Psoas muscle (tissue), 8 donors: ENCODE results near the gene RDH12. TPM values are rescaled to one million over a fixed set of nuclear protein-coding genes. Genes with fewer than 3 reads are reported as not detected.

Experiments
- ATAC-seq, 4 donors: fragments of 200-7000 bp; cut with Tn5 transposase; one replicate each; pipeline ENCODE4 v1.9.1; 2020; ENCODE audit warnings: moderate library complexity in 3 of 4, mild to moderate bottlenecking in 2 of 4
- DNase-seq, 2 donors: peaks; one replicate each; pipeline ENCODE4 v3.0.0-alpha.2; 2020
- H3K27ac ChIP-seq: fragments of 200-600 bp; one replicate; pipeline ENCODE4 v1.8.0; 2022
- H3K27me3 ChIP-seq, 3 donors: fragments of 200-600 bp in 1 of 3; one replicate each; pipeline versions ENCODE4 v1.6.1 to v1.8.0; 2013 to 2022; ENCODE audit warnings: low read length in 2 of 3, mild to moderate bottlenecking in 2 of 3, moderate library complexity in 1 of 3; ENCODE audit not compliant: insufficient read depth in 3 of 3
- H3K36me3 ChIP-seq, 2 donors: fragments of 200-600 bp in 1 of 2; one replicate each; pipeline versions ENCODE4 v1.6.1 to v1.8.0; 2013 to 2022; ENCODE audit warnings: low read depth in 1 of 2, mild to moderate bottlenecking in 1 of 2, moderate library complexity in 1 of 2; ENCODE audit not compliant: insufficient read depth in 1 of 2
- H3K4me1 ChIP-seq: fragments of 200-600 bp; one replicate; pipeline ENCODE4 v1.8.0; 2022
- H3K4me3 ChIP-seq: fragments of 200-600 bp; one replicate; pipeline ENCODE4 v1.8.0; 2022; ENCODE audit warnings: mild to moderate bottlenecking
- H3K9me3 ChIP-seq: fragments of 200-600 bp; one replicate; pipeline ENCODE4 v1.8.0; 2022
- CTCF ChIP-seq: fragments of 200-600 bp; IDR thresholded peaks from one replicate; pipeline ENCODE4 v1.8.0; 2022; ENCODE audit warnings: antibody characterized with exemption
- WGBS, 3 donors: extraction: QIAGEN DNeasy Blood & Tissue Kit; methylation state at CpG; one replicate each; pipeline versions ENCODE4 v1.1.6 to v1.1.7; 2013; 5-methylcytosine and 5-hydroxymethylcytosine counted together
- intact Hi-C, 2 donors: fragments of 100-400 bp; cut with DNase I; formaldehyde crosslinking; loops; one replicate each; pipeline versions ENCODE4 v1.11.0 to v1.14.2; 2022
- polyA plus RNA-seq, 3 donors: library from polyadenylated mRNA; stranded (reverse); fragments of 200-250 nt; gene quantifications; one replicate each; pipeline ENCODE4 v1.2.3, GENCODE V29; 2013
- total RNA-seq, 4 donors: library from RNA; stranded (reverse); fragmentation: NEBNext Ultra II Directional in 2 of 4; extraction: Animal tissue kit (Norgen Biotek cat#: 25700) in 2 of 4; gene quantifications; one replicate each; pipeline versions ENCODE4 v1.2.1 to v1.2.4, GENCODE V29; 2021 to 2023
- donor health status: healthy with polysubstance abuse.
- donor health status: DM: no; HTN: no; CAD: no; lungs with moderate emphysema.
- donor health status: Bipolar disorder and iron deficiency.
- donor health status: healthy.
- donor health status: DM: yes; HTN: yes; CAD: no.
- donor health status: DM: no; HTN: no; CAD: no.
- donor health status: DM: no; HTN: no; CAD: no.
- donor health status: DM: yes; HTN: yes; CAD: no.

The RDH12 gene
- total and polyA plus RNA-seq, 7 donors: 0.03 TPM; not detected in 6

- H3K27me3 ChIP-seq: no peaks in the 10 kb centered on the region
- H3K4me1 ChIP-seq: no peaks in the 10 kb centered on the region
- H3K27ac ChIP-seq: no peak overlapping the region
- no peak for ATAC-seq
- intact Hi-C loops: no loop called here
- no peak overlapping the region for H3K4me3 ChIP-seq
- peaks cover 14 to 93% of the 10 kb centered on the region in 2 donors for H3K36me3 ChIP-seq
- no peak for TF ChIP-seq CTCF
- WGBS, 3 donors: 90 to 95% (median 94%) methylated on average over 2 of the region's 2 CpGs
- no peak for DNase-seq
- no peaks in the 10 kb centered on the region for H3K9me3 ChIP-seq
Observed at GRCh38 chr14:67759916-67760315, 58.2 kb downstream of the RDH12 start.

GRCh38 chr14:67762051-67762450 lies 60.4 kb downstream of the RDH12 start:
- WGBS, 3 donors: 86 to 91% (median 89%) methylated on average over 5 of the region's 5 CpGs
- ATAC-seq (no peak), DNase-seq (no peak)
- intact Hi-C loops: no loop called here
- no peak for TF ChIP-seq CTCF
- H3K36me3 ChIP-seq: peaks cover 18 to 95% of the 10 kb centered on the region in 2 donors
- no peaks in the 10 kb centered on the region for H3K9me3 ChIP-seq
- H3K27me3 ChIP-seq: no peaks in the 10 kb centered on the region
- no peak overlapping the region for H3K27ac ChIP-seq
- H3K4me1 ChIP-seq: no peaks in the 10 kb centered on the region
- no peak overlapping the region for H3K4me3 ChIP-seq

GRCh38 chr14:67763158-67763822 lies 61.6 kb downstream of the RDH12 start:
- H3K4me3 ChIP-seq: no peak overlapping the region
- DNase-seq (no peak), ATAC-seq (no peak)
- intact Hi-C loops: no loop called here
- H3K9me3 ChIP-seq: no peaks in the 10 kb centered on the region
- no peaks in the 10 kb centered on the region for H3K4me1 ChIP-seq
- H3K27me3 ChIP-seq: no peaks in the 10 kb centered on the region
- no peak for TF ChIP-seq CTCF
- H3K36me3 ChIP-seq: peaks cover 26 to 96% of the 10 kb centered on the region in 2 donors
- no peak overlapping the region for H3K27ac ChIP-seq
- 84 to 88% (median 87%) methylated on average over 4 of the region's 4 CpGs for WGBS, 3 donors

GRCh38 chr14:67764496-67764895 lies 62.8 kb downstream of the RDH12 start:
- H3K27ac ChIP-seq: no peak overlapping the region
- peaks cover 37 to 100% of the 10 kb centered on the region in 2 donors for H3K36me3 ChIP-seq
- no peaks in the 10 kb centered on the region for H3K4me1 ChIP-seq
- no peak overlapping the region for H3K4me3 ChIP-seq
- no peak for TF ChIP-seq CTCF
- DNase-seq (no peak), ATAC-seq (no peak)
- H3K27me3 ChIP-seq: no peaks in the 10 kb centered on the region
- 95 to 98% (median 96%) methylated on average over 4 of the region's 4 CpGs for WGBS, 3 donors
- intact Hi-C loops: no loop called here
- H3K9me3 ChIP-seq: no peaks in the 10 kb centered on the region
